KMS-11 (cell line): ENCODE data around the gene SCGB1D2.

Experiments
- H2AFZ ChIP-seq: fragments of 200-600 bp; sonication (generic); 2 replicates; pipeline ENCODE4 v1.6.1; 2016; ENCODE audit warnings: antibody characterized with exemption, mixed run types, low read depth
- H3K27ac ChIP-seq: fragments of 200-600 bp; sonication (generic); 2 replicates; pipeline ENCODE4 v1.6.1; 2016; ENCODE audit warnings: mild to moderate bottlenecking, mixed run types
- H3K27me3 ChIP-seq: fragments of 200-600 bp; sonication (generic); 2 replicates; pipeline ENCODE4 v1.6.1; 2017; ENCODE audit warnings: mild to moderate bottlenecking, low read depth, mixed run types, moderate library complexity; ENCODE audit not compliant: insufficient read depth
- H3K36me3 ChIP-seq: fragments of 200-600 bp; sonication (generic); 2 replicates; pipeline ENCODE4 v1.6.1; 2017; ENCODE audit warnings: mild to moderate bottlenecking, mixed run types; ENCODE audit not compliant: insufficient read depth
- H3K4me1 ChIP-seq: fragments of 200-600 bp; sonication (generic); 2 replicates; pipeline ENCODE4 v1.6.1; 2016; ENCODE audit warnings: mild to moderate bottlenecking, low read depth, mixed run types; ENCODE audit not compliant: poor library complexity, severe bottlenecking
- H3K4me2 ChIP-seq: fragments of 200-600 bp; sonication (generic); 2 replicates; pipeline ENCODE4 v1.7.0; 2016; ENCODE audit warnings: mild to moderate bottlenecking, mixed run types
- H3K4me3 ChIP-seq: fragments of 200-600 bp; sonication (generic); IDR thresholded peaks from 2 replicates; pipeline ENCODE4 v1.6.1; 2017; ENCODE audit warnings: low read depth, low read length, mixed read lengths; ENCODE audit not compliant: insufficient read depth
- H3K79me2 ChIP-seq: fragments of 200-600 bp; sonication (generic); 2 replicates; pipeline ENCODE4 v1.6.1; 2016; ENCODE audit warnings: low read depth, mixed run types; ENCODE audit not compliant: insufficient read depth
- H3K9ac ChIP-seq: fragments of 200-600 bp; sonication (generic); 2 replicates; pipeline ENCODE4 v1.6.1; 2016; ENCODE audit warnings: mild to moderate bottlenecking, mixed run types
- H4K20me1 ChIP-seq: fragments of 200-600 bp; sonication (generic); 2 replicates; pipeline ENCODE4 v1.6.1; 2016; ENCODE audit warnings: mild to moderate bottlenecking, mixed run types; ENCODE audit not compliant: insufficient read depth
- TF ChIP-seq, protein P1 (sequence below): fragments of 200-600 bp; sonication (generic); conservative IDR thresholded peaks from 2 replicates; pipeline ENCODE4 v1.6.1; 2017; ENCODE audit warnings: low read depth, mild to moderate bottlenecking, antibody characterized with exemption, low read length, moderate library complexity, mixed read lengths

The SCGB1D2 gene

DNA sequence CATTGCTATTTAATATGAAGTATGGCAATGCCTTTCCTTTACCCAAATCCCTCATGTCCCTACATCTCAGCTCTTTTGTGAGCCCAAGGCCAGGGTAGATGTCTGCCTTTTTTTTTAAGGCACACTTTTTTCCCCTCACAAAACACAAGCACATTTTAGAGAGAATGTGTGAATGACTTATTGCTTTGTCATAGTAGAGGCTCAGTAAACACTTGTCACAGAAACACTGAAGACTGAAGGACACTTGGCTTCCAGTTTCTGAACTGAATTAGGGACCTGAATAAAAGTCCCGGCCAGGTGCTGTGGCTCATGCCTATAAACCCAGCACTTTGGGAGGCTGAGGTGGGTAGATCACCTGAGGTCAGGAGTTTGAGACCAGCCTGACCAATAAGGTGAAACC, 25.0 kb downstream of the SCGB1D2 start:
- Histone ChIP-seq H3K4me1 (no peaks in the 10 kb centered on the region), H3K4me2 (no peak overlapping the region), H4K20me1 (no peaks in the 10 kb centered on the region), H3K27ac (no peak overlapping the region), H2AFZ (no peak overlapping the region), H3K9ac (no peak overlapping the region), H3K79me2 (no peaks in the 10 kb centered on the region), H3K4me3 (no peak overlapping the region), H3K36me3 (no peaks in the 10 kb centered on the region), H3K27me3 (no peaks in the 10 kb centered on the region)
- TF ChIP-seq, protein P1, sequence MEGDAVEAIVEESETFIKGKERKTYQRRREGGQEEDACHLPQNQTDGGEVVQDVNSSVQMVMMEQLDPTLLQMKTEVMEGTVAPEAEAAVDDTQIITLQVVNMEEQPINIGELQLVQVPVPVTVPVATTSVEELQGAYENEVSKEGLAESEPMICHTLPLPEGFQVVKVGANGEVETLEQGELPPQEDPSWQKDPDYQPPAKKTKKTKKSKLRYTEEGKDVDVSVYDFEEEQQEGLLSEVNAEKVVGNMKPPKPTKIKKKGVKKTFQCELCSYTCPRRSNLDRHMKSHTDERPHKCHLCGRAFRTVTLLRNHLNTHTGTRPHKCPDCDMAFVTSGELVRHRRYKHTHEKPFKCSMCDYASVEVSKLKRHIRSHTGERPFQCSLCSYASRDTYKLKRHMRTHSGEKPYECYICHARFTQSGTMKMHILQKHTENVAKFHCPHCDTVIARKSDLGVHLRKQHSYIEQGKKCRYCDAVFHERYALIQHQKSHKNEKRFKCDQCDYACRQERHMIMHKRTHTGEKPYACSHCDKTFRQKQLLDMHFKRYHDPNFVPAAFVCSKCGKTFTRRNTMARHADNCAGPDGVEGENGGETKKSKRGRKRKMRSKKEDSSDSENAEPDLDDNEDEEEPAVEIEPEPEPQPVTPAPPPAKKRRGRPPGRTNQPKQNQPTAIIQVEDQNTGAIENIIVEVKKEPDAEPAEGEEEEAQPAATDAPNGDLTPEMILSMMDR: no peak

DNA sequence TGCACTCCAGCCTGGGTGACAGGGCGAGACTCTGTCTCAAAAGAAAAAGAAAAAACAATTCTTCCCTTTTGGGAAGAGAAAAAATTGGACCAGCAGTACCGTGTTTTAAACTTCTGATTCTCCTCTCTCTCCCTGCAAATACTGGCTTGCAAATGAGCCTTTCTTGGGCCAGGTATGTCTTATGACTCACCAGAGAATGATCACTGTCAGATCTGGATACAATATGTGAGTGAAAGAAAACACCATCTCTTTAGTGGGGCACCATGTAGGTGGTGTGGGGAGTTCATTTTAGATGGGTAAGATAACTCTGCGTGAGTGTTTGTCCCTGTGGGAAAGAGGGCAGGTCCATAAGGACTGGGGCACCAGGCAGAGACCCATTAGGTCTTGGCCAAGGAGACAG, 25.5 kb downstream of the SCGB1D2 start:
- H3K9ac ChIP-seq: no peak overlapping the region
- H3K4me3 ChIP-seq: no peak overlapping the region
- H2AFZ ChIP-seq: no peak overlapping the region
- no peaks in the 10 kb centered on the region for H3K27me3 ChIP-seq
- TF ChIP-seq, protein P1: no peak
- no peaks in the 10 kb centered on the region for H4K20me1 ChIP-seq
- H3K27ac ChIP-seq: no peak overlapping the region
- no peaks in the 10 kb centered on the region for H3K79me2 ChIP-seq
- no peaks in the 10 kb centered on the region for H3K36me3 ChIP-seq
- H3K4me2 ChIP-seq: no peak overlapping the region
- H3K4me1 ChIP-seq: no peaks in the 10 kb centered on the region

DNA sequence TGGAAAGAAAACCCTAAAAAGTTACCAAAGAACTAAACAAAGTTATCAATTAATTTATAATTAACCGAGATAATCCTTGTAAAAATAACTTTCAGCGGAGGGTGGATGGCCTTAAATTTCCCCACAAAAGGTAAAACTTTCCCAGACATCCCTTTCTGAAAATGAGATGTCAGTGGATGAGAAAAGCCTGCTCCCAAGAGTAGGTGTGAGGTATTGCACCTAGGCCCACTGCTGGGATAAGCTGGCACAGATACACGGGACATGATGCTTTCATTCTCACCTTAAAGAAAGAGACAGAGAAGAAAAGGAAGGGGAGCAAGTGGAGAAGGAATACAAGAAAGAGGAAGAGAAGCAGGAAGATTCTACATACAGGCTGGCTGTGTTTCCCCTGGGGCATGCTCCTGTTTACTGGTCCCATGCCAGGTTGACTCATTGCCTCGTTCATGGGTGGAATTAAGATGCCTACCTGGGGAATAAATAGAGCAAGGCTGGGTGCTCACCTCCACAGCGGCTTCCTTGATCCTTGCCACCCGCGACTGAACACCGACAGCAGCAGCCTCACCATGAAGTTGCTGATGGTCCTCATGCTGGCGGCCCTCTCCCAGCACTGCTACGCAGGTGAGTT, 27.7 kb downstream of the SCGB1D2 start, which contains the start of gene SCGB2A2:
TSS of gene SCGB2A2 (plus strand) at position 505 of the 625 bp plus-strand sequence. CDS start at position 564, 59 bp downstream.
- no peaks in the 10 kb centered on the region for H3K4me1 ChIP-seq
- H3K4me3 ChIP-seq: no peak within 1 kb of the TSS
- TF ChIP-seq, protein P1: no peak; the same call in 1 of the 2 replicates
- no peaks in the 10 kb centered on the region for H3K79me2 ChIP-seq
- no peak within 1 kb of the TSS for H3K27ac ChIP-seq
- no peak within 1 kb of the TSS for H3K9ac ChIP-seq
- no peaks in the 10 kb centered on the region for H4K20me1 ChIP-seq
- H3K4me2 ChIP-seq: no peak within 1 kb of the TSS
- H2AFZ ChIP-seq: no peak within 1 kb of the TSS
- no peaks in the 10 kb centered on the region for H3K27me3 ChIP-seq
- H3K36me3 ChIP-seq: no peaks in the 10 kb centered on the region

DNA sequence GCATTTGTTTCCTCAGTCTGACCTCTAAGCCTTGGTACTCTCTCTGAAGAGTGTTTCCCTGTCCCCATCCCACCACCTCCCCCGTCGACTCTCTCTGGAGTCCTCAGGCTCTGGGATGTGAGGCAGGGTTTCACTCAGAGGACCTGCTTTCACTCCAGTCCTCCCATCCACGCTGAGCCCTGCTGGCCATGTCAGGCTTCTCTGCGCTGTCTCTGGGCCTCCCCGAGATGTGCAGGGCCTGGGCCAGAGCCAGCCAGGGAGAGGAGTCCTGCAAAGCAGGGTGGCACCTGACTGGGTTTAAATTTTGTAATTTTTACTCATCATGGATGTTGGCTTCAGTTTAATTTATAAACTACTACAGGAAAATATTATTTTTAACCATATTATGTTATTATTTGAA, 31.2 kb downstream of the SCGB1D2 start:
- H3K79me2 ChIP-seq: no peaks in the 10 kb centered on the region
- H3K4me2 ChIP-seq: no peak overlapping the region
- no peaks in the 10 kb centered on the region for H3K4me1 ChIP-seq
- no peaks in the 10 kb centered on the region for H3K36me3 ChIP-seq
- no peak overlapping the region for H3K27ac ChIP-seq
- H3K27me3 ChIP-seq: no peaks in the 10 kb centered on the region
- H3K9ac ChIP-seq: no peak overlapping the region
- H4K20me1 ChIP-seq: no peaks in the 10 kb centered on the region
- TF ChIP-seq, protein P1: no peak
- H2AFZ ChIP-seq: no peak overlapping the region
- no peak overlapping the region for H3K4me3 ChIP-seq
